Caco-2 (cell line): ENCODE measurements around the gene BARX2. TPM values are rescaled to one million over a fixed set of nuclear protein-coding genes. Genes with fewer than 3 reads are reported as not detected.

ENCODE experiments used
- BruUV-seq: library from RNA; stranded (reverse); fragments of 400-500 nt; replicated peaks from 2 replicates; lab custom pipeline; 2021; lab: Mats Ljungman, UMichigan
- CTCF ChIA-PET: fragments of 300-600 bp; sonication (Branson Sonifier 250); formaldehyde crosslinking; loops from one replicate; lab custom pipeline; 2022; ENCODE audit warnings: antibody characterized with exemption; lab: Charles Lee
- POLR2A ChIA-PET: fragments of 300-600 bp; sonication (Branson Sonifier 250); formaldehyde crosslinking; loops from one replicate; lab custom pipeline; 2022; ENCODE audit warnings: antibody characterized with exemption; lab: Charles Lee
- DNase-seq, 2 experiments: peaks; one replicate each; pipeline versions ENCODE4 v3.0.0 to v3.0.0-alpha.2; 2020 to 2022
- H3K27me3 ChIP-seq: replicated peaks from 2 replicates; pipeline ENCODE4 v1.6.0; 2011; ENCODE audit warnings: low read length; ENCODE audit not compliant: control insufficient read depth, insufficient read depth
- H3K36me3 ChIP-seq: 2 replicates; pipeline ENCODE4 v1.5.1; 2011; ENCODE audit warnings: low read length; ENCODE audit not compliant: control insufficient read depth, insufficient read depth
- H3K4me1 ChIP-seq: fragments of 250-450 bp; sonication (Bioruptor Pico); 2 replicates; pipeline ENCODE4 v1.5.1; 2020; ENCODE audit warnings: mild to moderate bottlenecking
- H3K4me3 ChIP-seq: 2 replicates; pipeline ENCODE4 v1.5.1; 2011; ENCODE audit warnings: low read depth, mild to moderate bottlenecking, control low read depth, low read length
- H3K9me3 ChIP-seq: fragments of 250-450 bp; sonication (Bioruptor Pico); 2 replicates; pipeline ENCODE4 v1.5.1; 2020; ENCODE audit warnings: mild to moderate bottlenecking, moderate library complexity
- H3K27ac Mint-ChIP-seq: one replicate; pipeline ENCODE4 v1.8.0; 2022; ENCODE audit warnings: mixed read lengths; ENCODE audit not compliant: unreplicated experiment
- H3K27me3 Mint-ChIP-seq: one replicate; pipeline ENCODE4 v1.8.0; 2022; ENCODE audit warnings: mixed read lengths; ENCODE audit not compliant: insufficient read depth, unreplicated experiment
- H3K36me3 Mint-ChIP-seq: one replicate; pipeline ENCODE4 v1.8.0; 2022; ENCODE audit warnings: mild to moderate bottlenecking, mixed read lengths; ENCODE audit not compliant: insufficient read depth, unreplicated experiment
- H3K4me1 Mint-ChIP-seq: one replicate; pipeline ENCODE4 v1.8.0; 2022; ENCODE audit warnings: low read depth, mixed read lengths; ENCODE audit not compliant: unreplicated experiment
- H3K4me3 Mint-ChIP-seq: one replicate; pipeline ENCODE4 v1.8.0; 2022; ENCODE audit warnings: mild to moderate bottlenecking, moderate library complexity, mixed read lengths; ENCODE audit not compliant: unreplicated experiment
- H3K9me3 Mint-ChIP-seq: one replicate; pipeline ENCODE4 v1.8.0; 2022; ENCODE audit warnings: mixed read lengths; ENCODE audit not compliant: unreplicated experiment
- CTCF ChIP-seq, 2 experiments: fragments of 200-600 bp in 1 of 2; IDR thresholded peaks; 1 replicate in 1 of 2; 2 replicates in 1 of 2; pipeline versions ENCODE4 v1.5.1 to v1.8.0; 2011 to 2022; ENCODE audit warnings: antibody characterized with exemption in 1 of 2, control low read depth in 1 of 2, inconsistent platforms in 1 of 2, low read depth in 1 of 2, low read length in 1 of 2, mild to moderate bottlenecking in 1 of 2, moderate library complexity in 1 of 2; ENCODE audit not compliant: insufficient read depth in 1 of 2, severe bottlenecking in 1 of 2, unreplicated experiment in 1 of 2
- intact Hi-C: fragments of 100-400 bp; cut with micrococcal nuclease; formaldehyde crosslinking; loops from one replicate; pipeline ENCODE4 v1.10.0; 2022; ENCODE audit not compliant: unreplicated experiment
- total RNA-seq: library from RNA; stranded (reverse); gene quantifications from 2 replicates; pipeline ENCODE4 v1.2.3, GENCODE V29; 2022

Gene BARX2
- total RNA-seq, 1 experiment from 2014 or later = 0.82 TPM

- BruUV-seq = no TSS peak
- no peak for TF ChIP-seq CTCF (IDR thresholded peaks at IDR 0.05; ENCODE audit: insufficient read depth in 1 of 2, low read depth in 1 of 2, low read length in 1 of 2, severe bottlenecking in 1 of 2, unreplicated experiment in 1 of 2)
- POLR2A ChIA-PET = no interaction called here
- Mint-ChIP-seq H3K27me3 (no peaks in the 10 kb centered on the region), H3K9me3 (peaks cover 13% of the 10 kb centered on the region), H3K27ac (peak overlapping the region; percentile 76), H3K36me3 (peaks cover 5% of the 10 kb centered on the region), H3K4me3 (no peak overlapping the region), H3K4me1 (peaks cover 62% of the 10 kb centered on the region)
- Histone ChIP-seq H3K36me3 (no peaks in the 10 kb centered on the region), H3K27me3 (no peaks in the 10 kb centered on the region), H3K4me3 (no peak overlapping the region), H3K4me1 (peaks cover 64% of the 10 kb centered on the region), H3K9me3 (0 out of 2 replicates have a peak, but pooled peaks cover 7% of the 10 kb centered on the region)
- peak; percentile 78 to 83 for DNase-seq
- intact Hi-C loops = loop anchor here (1.0 to 2.0 kb wide), 2 partner anchors 18 to 84 kb away; partner anchors contain the start of gene BARX2
- CTCF ChIA-PET = no interaction called here
Measured at GRCh38 chr11:129458756-129459535, 83.3 kb downstream of the BARX2 start.

GRCh38 chr11:129460714-129461113, 85.1 kb downstream of the BARX2 start:
- no TSS peak for BruUV-seq
- POLR2A ChIA-PET = no interaction called here
- Histone ChIP-seq H3K4me1 (peaks cover 57% of the 10 kb centered on the region), H3K36me3 (no peaks in the 10 kb centered on the region), H3K9me3 (0 out of 2 replicates have a peak, but pooled peaks cover 7% of the 10 kb centered on the region), H3K27me3 (no peaks in the 10 kb centered on the region), H3K4me3 (no peak overlapping the region)
- intact Hi-C loops = loop anchor here (1.0 to 2.0 kb wide), 2 partner anchors 44 to 78 kb away; no protein-coding TSS in a partner anchor
- Mint-ChIP-seq H3K27ac (no peak overlapping the region), H3K4me3 (no peak overlapping the region), H3K9me3 (peaks cover 19% of the 10 kb centered on the region), H3K4me1 (peaks cover 51% of the 10 kb centered on the region), H3K36me3 (peaks cover 3% of the 10 kb centered on the region), H3K27me3 (no peaks in the 10 kb centered on the region)
- CTCF ChIA-PET = interaction anchor here (0.8 to 1.2 kb wide), 4 partner anchors 32 to 85 kb away, joined by 3 to 6 read pairs (median 4); partner anchors contain the start of gene BARX2
- TF ChIP-seq CTCF (IDR thresholded peaks at IDR 0.05; ENCODE audit: insufficient read depth in 1 of 2, low read depth in 1 of 2, low read length in 1 of 2, severe bottlenecking in 1 of 2, unreplicated experiment in 1 of 2) = no peak
- DNase-seq = peak; percentile 75 to 78

GRCh38 chr11:129484068-129484467, 108.4 kb downstream of the BARX2 start:
- peaks cover 17% of the 10 kb centered on the region for H3K9me3 Mint-ChIP-seq
- H3K36me3 Mint-ChIP-seq = no peaks in the 10 kb centered on the region
- CTCF ChIA-PET = no interaction called here

More at GRCh38 chr11:129484068-129484467, 108.4 kb downstream of the BARX2 start:
- DNase-seq = no peak
- no peaks in the 10 kb centered on the region for H3K27me3 ChIP-seq
- POLR2A ChIA-PET = no interaction called here
- Mint-ChIP-seq H3K27ac (no peak overlapping the region), H3K4me1 (no peaks in the 10 kb centered on the region), H3K27me3 (peaks cover 5% of the 10 kb centered on the region), H3K4me3 (no peak overlapping the region)
- intact Hi-C loops = no loop called here
- H3K36me3 ChIP-seq = no peaks in the 10 kb centered on the region
- no peak overlapping the region for H3K4me3 ChIP-seq
- BruUV-seq = no TSS peak
- no peaks in the 10 kb centered on the region for H3K4me1 ChIP-seq
- TF ChIP-seq CTCF (IDR thresholded peaks at IDR 0.05; ENCODE audit: insufficient read depth in 1 of 2, low read depth in 1 of 2, low read length in 1 of 2, severe bottlenecking in 1 of 2, unreplicated experiment in 1 of 2) = no peak
- H3K9me3 ChIP-seq = peaks cover 6% of the 10 kb centered on the region; the same call in 1 of the 2 replicates
